Type B pancreatic cell (in vitro differentiated cells): Measurements from ENCODE around the gene VPS35. TPM values are rescaled to one million over a fixed set of nuclear protein-coding genes. Genes with fewer than 3 reads are reported as not detected.
"Not testable (repeated sequence)": the region's sequence is repeated elsewhere in the genome, so short reads cannot be mapped to it uniquely, and the experiment has no call there.

Experiments
- DNase-seq: peaks from one replicate; pipeline ENCODE4 v3.0.0; 2021; ENCODE audit warnings: mixed read lengths; ENCODE audit not compliant: unreplicated experiment; ENCODE audit errors: extremely low spot score
- H3K27ac Mint-ChIP-seq: 2 replicates; pipeline ENCODE4 v1.8.0; 2021; ENCODE audit warnings: mild to moderate bottlenecking, mixed read lengths
- H3K27me3 Mint-ChIP-seq: 2 replicates; pipeline ENCODE4 v1.8.0; 2021; ENCODE audit warnings: mixed read lengths
- H3K36me3 Mint-ChIP-seq: 2 replicates; pipeline ENCODE4 v1.8.0; 2021; ENCODE audit warnings: mixed read lengths
- H3K4me1 Mint-ChIP-seq: one replicate; pipeline ENCODE4 v1.8.0; 2021; ENCODE audit warnings: mixed read lengths; ENCODE audit not compliant: unreplicated experiment
- H3K4me3 Mint-ChIP-seq: 2 replicates; pipeline ENCODE4 v1.8.0; 2021; ENCODE audit warnings: mild to moderate bottlenecking, mixed read lengths
- H3K9me3 Mint-ChIP-seq: 2 replicates; pipeline ENCODE4 v1.8.0; 2021; ENCODE audit warnings: mixed read lengths
- total RNA-seq: library from RNA; stranded (reverse); gene quantifications from 2 replicates; pipeline ENCODE4 v1.2.1, GENCODE V29; 2021; ENCODE audit warnings: low replicate concordance
- TF ChIP-seq, protein P1 (sequence below): fragments of 200-600 bp; sonication (generic); conservative IDR thresholded peaks from 2 replicates; pipeline ENCODE4 v1.5.0; 2021; ENCODE audit warnings: antibody characterized with exemption, mild to moderate bottlenecking

The VPS35 gene
- total RNA-seq, 1 donor from 2014 or later, result 125 TPM

DNA sequence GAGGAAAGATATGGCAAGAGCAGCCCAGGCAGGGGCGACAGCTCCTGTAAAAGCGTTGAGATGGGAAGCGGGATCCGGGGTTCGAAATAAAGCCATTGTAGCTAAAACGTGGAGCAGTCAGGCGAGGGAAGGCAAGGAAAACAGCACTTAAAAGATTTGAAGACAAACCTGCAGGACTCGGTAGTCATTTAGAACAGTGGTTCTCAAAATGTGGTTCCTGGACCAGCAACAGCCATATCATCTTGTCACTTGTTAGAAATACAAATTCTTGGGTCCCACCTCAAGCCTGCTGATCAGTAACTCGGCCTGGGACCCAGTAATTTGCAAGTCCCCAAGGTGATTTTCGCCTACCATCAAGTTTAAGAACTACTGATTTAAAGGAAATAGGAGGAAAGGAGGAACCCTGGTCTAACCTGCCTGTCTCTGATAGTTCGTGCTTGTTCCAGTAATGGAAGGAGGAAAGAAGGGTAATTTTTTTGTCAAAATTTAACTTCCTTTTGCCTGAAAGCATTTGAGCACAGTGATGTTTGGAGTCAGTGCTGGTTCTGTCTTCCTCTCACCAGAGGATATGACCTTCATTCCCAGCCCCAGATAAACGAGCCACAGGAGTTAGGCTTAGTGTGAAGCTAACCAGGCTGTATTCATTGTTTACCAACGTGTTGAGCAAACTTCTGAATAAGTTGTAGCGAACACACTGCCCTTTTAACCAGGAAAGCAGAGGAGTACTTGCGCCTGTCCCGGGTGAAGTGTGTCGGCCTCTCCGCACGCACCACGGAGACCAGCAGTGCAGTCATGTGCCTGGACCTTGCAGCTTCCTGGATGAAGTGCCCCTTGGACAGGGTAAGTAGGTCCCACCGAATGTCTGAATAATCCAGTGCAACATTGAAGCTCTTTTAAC, 1.6 kb upstream of the VPS35 start:
- DNase-seq, result no peak
- TF ChIP-seq, protein P1, sequence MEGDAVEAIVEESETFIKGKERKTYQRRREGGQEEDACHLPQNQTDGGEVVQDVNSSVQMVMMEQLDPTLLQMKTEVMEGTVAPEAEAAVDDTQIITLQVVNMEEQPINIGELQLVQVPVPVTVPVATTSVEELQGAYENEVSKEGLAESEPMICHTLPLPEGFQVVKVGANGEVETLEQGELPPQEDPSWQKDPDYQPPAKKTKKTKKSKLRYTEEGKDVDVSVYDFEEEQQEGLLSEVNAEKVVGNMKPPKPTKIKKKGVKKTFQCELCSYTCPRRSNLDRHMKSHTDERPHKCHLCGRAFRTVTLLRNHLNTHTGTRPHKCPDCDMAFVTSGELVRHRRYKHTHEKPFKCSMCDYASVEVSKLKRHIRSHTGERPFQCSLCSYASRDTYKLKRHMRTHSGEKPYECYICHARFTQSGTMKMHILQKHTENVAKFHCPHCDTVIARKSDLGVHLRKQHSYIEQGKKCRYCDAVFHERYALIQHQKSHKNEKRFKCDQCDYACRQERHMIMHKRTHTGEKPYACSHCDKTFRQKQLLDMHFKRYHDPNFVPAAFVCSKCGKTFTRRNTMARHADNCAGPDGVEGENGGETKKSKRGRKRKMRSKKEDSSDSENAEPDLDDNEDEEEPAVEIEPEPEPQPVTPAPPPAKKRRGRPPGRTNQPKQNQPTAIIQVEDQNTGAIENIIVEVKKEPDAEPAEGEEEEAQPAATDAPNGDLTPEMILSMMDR, result no peak
- H3K4me1 Mint-ChIP-seq, result peaks cover 31% of the 10 kb centered on the region
- peaks cover 13% of the 10 kb centered on the region for H3K36me3 Mint-ChIP-seq
- no peaks in the 10 kb centered on the region for H3K27me3 Mint-ChIP-seq
- H3K27ac Mint-ChIP-seq, result no peak overlapping the region
- no peaks in the 10 kb centered on the region for H3K9me3 Mint-ChIP-seq
- no peak overlapping the region for H3K4me3 Mint-ChIP-seq

DNA sequence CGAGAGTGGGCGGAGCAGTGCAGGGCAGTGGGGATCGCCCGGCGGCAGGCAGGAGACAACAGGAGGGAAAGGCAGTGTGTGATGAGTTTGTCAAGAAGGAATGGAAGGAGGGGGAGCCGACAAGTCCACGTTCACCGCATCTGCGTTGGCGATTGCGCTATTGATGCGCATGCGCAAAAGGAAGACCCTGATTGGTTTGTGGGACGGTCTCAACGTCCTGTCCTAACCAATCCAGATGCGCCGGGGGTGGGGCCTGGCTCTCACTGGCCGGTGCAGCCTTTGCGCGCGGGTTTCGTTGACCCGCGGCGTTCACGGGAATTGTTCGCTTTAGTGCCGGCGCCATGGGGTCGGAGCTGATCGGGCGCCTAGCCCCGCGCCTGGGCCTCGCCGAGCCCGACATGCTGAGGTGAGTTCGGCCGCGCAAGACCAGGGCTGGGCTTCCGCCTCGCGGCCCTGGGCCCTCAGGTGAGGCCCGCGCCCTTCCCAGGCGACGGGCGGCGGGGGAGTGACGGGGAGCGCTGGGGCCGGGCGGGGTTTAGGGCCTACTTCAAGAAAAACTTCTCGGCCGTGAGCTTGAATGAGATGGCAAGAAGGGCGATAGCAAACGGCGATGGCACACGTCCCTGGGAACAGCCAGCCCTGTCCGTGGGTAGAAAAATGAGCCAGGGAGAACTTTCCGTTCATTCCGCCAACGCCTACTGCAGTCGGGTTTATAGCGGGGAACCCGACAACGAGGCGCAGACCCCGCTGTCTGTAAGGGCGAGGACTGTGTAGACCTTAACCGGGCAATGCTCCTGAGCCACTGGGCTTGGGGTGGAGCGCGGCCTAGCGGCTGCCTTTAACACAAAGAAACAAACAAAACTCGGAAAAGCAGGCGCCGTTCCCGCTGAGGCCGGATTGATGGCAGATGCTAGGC, 645 bp upstream of the VPS35 start, which contains the start of gene ORC6:
Gene ORC6, plus strand, starts transcription at position 295 of the 916 bp plus-strand sequence. Its CDS starts 47 bp downstream, at position 342.
- Mint-ChIP-seq H3K9me3 (no peaks in the 10 kb centered on the region), H3K27me3 (no peaks in the 10 kb centered on the region), H3K27ac (no peak within 1 kb of the TSS), H3K4me3 (no peak within 1 kb of the TSS), H3K4me1 (peaks cover 36% of the 10 kb centered on the region), H3K36me3 (peaks cover 5% of the 10 kb centered on the region)
- TF ChIP-seq, protein P1, result peak; percentile 59
- DNase-seq, result peak; percentile 97

DNA sequence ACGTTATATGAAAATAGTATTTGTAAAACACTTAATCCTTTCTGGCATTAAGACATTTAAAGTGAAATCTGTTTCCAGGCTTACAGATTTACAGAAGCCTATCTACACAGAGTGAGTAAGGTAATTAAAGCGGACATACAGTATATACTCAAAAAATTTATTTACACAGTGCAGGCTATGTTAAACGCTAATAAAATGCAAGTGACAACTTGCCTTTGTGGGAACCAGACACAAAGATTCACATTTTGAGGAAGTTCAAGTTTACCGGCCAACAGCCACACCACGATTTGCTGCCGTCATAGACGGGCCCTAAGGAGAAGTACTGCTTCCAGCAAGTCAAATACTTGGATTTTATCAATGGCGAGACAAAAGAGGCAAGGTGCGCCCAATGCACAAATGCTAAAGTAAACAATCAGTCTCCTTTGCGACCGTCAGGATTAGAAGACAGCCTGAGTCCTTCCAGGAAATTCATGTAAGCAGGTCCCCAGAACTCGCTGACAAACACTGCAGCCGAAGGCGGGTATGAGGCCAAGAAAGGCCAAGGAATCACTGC, 801 bp downstream of the VPS35 start:
- no peaks in the 10 kb centered on the region for H3K9me3 Mint-ChIP-seq
- no peak overlapping the region for H3K27ac Mint-ChIP-seq
- no peak overlapping the region for H3K4me3 Mint-ChIP-seq
- DNase-seq, result no peak
- peaks cover 4% of the 10 kb centered on the region for H3K36me3 Mint-ChIP-seq
- H3K4me1 Mint-ChIP-seq, result peaks cover 48% of the 10 kb centered on the region
- H3K27me3 Mint-ChIP-seq, result no peaks in the 10 kb centered on the region
- TF ChIP-seq, protein P1, result no peak

DNA sequence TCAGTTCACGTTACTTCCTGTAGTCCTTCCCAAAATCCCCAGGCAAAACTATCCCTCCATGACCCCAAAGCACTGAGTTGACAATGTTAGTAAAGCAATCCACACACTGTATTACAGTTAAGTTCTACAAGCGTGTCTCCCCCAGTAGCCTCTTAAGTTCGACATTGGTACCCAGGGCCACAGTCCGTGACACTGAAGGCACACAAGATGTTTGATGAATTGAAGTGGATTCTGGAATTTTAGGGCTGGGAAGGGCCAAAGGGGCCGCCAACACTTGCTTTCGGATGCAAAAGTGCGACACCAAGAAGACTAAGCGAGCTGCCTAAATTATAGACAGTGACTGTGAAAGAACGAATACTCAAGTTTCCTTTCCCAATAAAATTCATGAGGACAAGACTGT, 1.5 kb downstream of the VPS35 start:
- peaks cover 50% of the 10 kb centered on the region for H3K4me1 Mint-ChIP-seq
- TF ChIP-seq, protein P1, result peak; percentile 9
- H3K36me3 Mint-ChIP-seq, result peaks cover 4% of the 10 kb centered on the region
- H3K9me3 Mint-ChIP-seq, result no peaks in the 10 kb centered on the region
- no peak overlapping the region for H3K4me3 Mint-ChIP-seq
- H3K27ac Mint-ChIP-seq, result no peak overlapping the region
- no peaks in the 10 kb centered on the region for H3K27me3 Mint-ChIP-seq
- DNase-seq, result no peak

DNA sequence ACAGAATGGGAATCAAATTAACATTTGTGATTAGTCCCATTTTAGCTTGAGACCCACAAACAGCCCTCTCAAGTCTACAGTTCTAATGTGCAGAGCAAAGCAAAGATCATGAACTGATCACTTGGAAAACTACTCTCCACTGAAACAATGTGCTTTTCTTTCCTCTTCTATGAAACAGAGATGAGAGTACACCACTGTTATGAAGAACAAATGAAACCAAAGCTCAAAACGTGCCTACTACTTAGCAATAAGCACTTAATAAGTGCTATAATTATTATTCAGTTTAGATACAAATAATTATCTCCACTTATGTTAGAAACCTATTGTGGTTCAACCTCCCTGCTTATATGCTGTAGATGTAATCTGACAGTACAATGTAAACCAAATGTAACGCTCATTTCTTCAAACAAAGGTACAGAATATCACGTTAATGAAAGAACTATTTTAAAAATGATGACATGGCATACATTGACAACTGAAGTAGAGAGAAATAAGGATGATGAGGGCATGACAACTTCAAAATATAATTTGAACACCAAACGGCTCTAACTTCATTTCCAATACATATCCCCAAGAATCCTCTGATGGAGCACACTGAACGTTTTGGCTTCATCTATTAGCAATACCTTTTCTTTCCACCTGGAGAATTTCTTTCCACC, 2.0 kb downstream of the VPS35 start:
- H3K4me1 Mint-ChIP-seq, result peaks cover 46% of the 10 kb centered on the region
- H3K4me3 Mint-ChIP-seq, result peak overlapping the region; percentile 49
- no peaks in the 10 kb centered on the region for H3K27me3 Mint-ChIP-seq
- H3K27ac Mint-ChIP-seq, result no peak overlapping the region
- TF ChIP-seq, protein P1, result no peak
- DNase-seq, result no peak
- H3K9me3 Mint-ChIP-seq, result no peaks in the 10 kb centered on the region
- H3K36me3 Mint-ChIP-seq, result no peaks in the 10 kb centered on the region

DNA sequence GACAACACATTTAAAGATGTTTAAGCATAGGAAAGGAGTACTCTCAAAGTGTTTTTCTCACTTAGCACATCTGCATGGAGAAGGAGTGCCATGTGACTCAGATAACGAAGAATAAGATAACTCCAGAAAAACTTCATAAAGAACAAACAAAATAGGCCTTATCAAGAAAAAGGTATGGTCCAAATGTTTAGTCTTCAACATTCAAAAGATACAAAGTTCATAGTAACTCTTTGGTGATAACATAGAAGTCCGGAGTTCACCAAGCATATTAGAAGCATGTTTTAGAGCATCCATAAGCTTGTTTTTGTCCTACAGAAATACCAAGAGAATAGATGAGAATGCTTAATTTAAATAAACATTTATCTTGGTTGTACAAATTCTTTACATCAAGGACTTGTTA, 7.1 kb downstream of the VPS35 start:
- Mint-ChIP-seq H3K36me3 (peaks cover 16% of the 10 kb centered on the region), H3K4me1 (peaks cover 23% of the 10 kb centered on the region)
- not testable (repeated sequence) for H3K27ac Mint-ChIP-seq, DNase-seq, H3K27me3 Mint-ChIP-seq, H3K9me3 Mint-ChIP-seq, H3K4me3 Mint-ChIP-seq

DNA sequence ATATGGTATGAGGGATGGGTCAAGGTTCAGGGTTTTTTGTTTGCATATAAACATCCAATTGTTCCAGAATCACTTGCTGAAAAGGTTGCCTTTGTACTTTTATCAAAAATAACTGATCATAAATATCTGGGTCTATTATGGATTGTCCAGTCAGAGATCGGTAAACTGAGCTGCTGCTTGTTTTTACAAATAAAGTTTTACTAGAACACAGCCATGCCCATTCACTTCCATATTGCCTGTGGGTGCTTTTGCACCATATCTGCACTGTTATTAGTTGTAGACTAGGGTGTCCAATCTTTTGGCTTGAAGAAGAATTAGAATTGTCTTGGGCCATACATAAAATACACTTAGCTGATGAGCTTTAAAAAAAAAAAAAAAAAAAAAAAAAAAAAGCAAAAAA, 11.0 kb downstream of the VPS35 start:
- H3K36me3 Mint-ChIP-seq, result peaks cover 31% of the 10 kb centered on the region
- not testable (repeated sequence) for H3K27me3 Mint-ChIP-seq, H3K27ac Mint-ChIP-seq, H3K4me3 Mint-ChIP-seq, H3K9me3 Mint-ChIP-seq, H3K4me1 Mint-ChIP-seq, DNase-seq
